ENCODE measurements around the gene RHNO1. TPM values are rescaled to one million over a fixed set of nuclear protein-coding genes. Genes with fewer than 3 reads are reported as not detected.

The RHNO1 gene
- total and polyA plus RNA-seq, 2 donors (not counting 1 experiment from before 2014, with no cell fraction given), result 29.7 to 33.2 TPM

DNA sequence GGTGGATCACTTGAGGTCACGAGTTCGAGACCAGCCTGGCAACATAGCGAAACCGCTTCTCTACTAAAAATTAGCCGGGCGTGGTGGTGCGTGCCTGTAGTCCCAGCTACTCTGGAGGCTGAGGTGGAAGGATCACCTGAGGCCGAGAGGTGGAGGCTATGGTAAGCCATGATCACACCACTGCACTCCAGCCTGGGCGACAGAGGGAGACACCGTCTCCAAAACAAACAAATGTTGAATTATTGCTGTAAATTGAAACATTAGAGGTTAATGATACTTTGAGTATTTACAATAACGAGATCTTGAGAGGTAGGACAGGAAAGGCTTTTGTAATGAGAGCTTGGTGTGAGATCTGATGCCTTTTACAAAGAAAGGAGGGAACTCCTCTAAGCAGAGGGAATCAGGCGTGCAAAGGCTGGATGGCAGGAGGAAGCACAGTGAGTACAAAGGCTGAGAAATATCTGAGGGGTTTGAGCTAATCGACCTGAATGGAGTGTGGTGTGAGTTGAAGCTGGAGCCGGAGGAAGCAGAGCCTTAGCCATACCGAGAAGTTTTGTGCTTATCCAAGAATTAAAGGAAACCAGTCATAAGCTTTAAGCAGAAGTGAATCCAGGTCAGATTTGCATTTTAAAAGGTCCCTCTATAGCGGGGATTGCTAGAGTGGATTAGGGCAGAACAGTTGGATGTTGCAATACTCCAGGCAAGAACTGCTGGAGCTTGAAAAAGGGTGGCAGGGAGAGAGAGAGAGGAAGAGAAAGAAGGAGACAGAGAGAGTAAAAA, 1.1 kb downstream of the RHNO1 start:
- peak; percentile 27 to 72 for DNase-seq (ENCODE audit: low read depth in 2 of 2)
- Histone ChIP-seq H2AFZ (ENCODE audit: low read length) (peak overlapping the region; percentile 11), H3K4me2 (ENCODE audit: extremely low read depth, insufficient read depth, low read length) (peak overlapping the region; percentile 98), H3K9ac (ENCODE audit: insufficient read depth, low read length) (peak overlapping the region; percentile 95), H3K27me3 (ENCODE audit: control insufficient read depth, insufficient read depth, low read length) (no peaks in the 10 kb centered on the region), H3K9me3 (ENCODE audit: control insufficient read depth, insufficient read depth, low read depth, low read length) (no peaks in the 10 kb centered on the region), H3K36me3 (ENCODE audit: control insufficient read depth, insufficient read depth, low read length) (no peaks in the 10 kb centered on the region), H3K27ac (ENCODE audit: insufficient read depth, low read length) (peak overlapping the region; percentile 98), H3K4me1 (ENCODE audit: control insufficient read depth, extremely low read depth, insufficient read depth, low read length) (peaks cover 6% of the 10 kb centered on the region), H4K20me1 (ENCODE audit: control insufficient read depth, extremely low read depth, insufficient read depth, low read length) (no peaks in the 10 kb centered on the region), H3K79me2 (ENCODE audit: control insufficient read depth, insufficient read depth, low read length) (peaks cover 58% of the 10 kb centered on the region), H3K4me3 (replicated peaks in 1 of 4; ENCODE audit: control extremely low read depth in 1 of 4, insufficient read depth in 1 of 4, low read depth in 3 of 4, low read length in 4 of 4) (peak overlapping the region; percentile 76 to 95 (median 90))
- TF ChIP-seq, protein P1, sequence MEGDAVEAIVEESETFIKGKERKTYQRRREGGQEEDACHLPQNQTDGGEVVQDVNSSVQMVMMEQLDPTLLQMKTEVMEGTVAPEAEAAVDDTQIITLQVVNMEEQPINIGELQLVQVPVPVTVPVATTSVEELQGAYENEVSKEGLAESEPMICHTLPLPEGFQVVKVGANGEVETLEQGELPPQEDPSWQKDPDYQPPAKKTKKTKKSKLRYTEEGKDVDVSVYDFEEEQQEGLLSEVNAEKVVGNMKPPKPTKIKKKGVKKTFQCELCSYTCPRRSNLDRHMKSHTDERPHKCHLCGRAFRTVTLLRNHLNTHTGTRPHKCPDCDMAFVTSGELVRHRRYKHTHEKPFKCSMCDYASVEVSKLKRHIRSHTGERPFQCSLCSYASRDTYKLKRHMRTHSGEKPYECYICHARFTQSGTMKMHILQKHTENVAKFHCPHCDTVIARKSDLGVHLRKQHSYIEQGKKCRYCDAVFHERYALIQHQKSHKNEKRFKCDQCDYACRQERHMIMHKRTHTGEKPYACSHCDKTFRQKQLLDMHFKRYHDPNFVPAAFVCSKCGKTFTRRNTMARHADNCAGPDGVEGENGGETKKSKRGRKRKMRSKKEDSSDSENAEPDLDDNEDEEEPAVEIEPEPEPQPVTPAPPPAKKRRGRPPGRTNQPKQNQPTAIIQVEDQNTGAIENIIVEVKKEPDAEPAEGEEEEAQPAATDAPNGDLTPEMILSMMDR (conservative IDR thresholded peaks at IDR 0.05 in 1 of 2, IDR thresholded peaks at IDR 0.05 in 1 of 2; ENCODE audit: low read depth in 1 of 2, low read length in 2 of 2), result peak in 1 of 2 donors; percentile 15
- no peak for TF ChIP-seq EZH2 (IDR thresholded peaks at IDR 0.05; ENCODE audit: low read length, missing control alignments)

DNA sequence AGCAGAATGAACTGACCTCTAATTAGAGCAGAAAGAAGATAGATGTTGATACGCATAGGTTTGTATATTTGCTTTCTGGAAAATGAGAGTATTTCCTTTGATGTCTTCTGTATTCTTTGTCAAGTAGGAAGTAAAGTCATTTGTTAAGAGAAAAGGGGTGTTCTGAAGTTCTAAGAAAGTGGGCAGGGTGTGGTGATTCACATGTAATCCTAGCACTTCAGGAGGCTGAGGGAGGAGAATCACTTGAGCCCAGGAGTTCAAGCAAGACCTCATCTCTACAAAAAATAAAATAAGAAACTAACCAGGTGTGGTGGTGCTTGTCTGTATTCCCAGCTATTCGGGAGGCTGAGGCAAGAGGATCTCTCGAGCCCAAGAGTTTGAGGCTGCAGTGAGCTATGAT, 2.8 kb downstream of the RHNO1 start:
- peaks cover 6% of the 10 kb centered on the region for H3K4me1 ChIP-seq (ENCODE audit: control insufficient read depth, extremely low read depth, insufficient read depth, low read length)
- H3K4me3 ChIP-seq (replicated peaks in 1 of 4; ENCODE audit: control extremely low read depth in 1 of 4, insufficient read depth in 1 of 4, low read depth in 3 of 4, low read length in 4 of 4), result no peak overlapping the region
- H3K27me3 ChIP-seq (ENCODE audit: control insufficient read depth, insufficient read depth, low read length), result no peaks in the 10 kb centered on the region
- TF ChIP-seq EZH2 (IDR thresholded peaks at IDR 0.05; ENCODE audit: low read length, missing control alignments), result no peak
- TF ChIP-seq, protein P1 (conservative IDR thresholded peaks at IDR 0.05 in 1 of 2, IDR thresholded peaks at IDR 0.05 in 1 of 2; ENCODE audit: low read depth in 1 of 2, low read length in 2 of 2), result no peak
- H3K36me3 ChIP-seq (ENCODE audit: control insufficient read depth, insufficient read depth, low read length), result no peaks in the 10 kb centered on the region
- H2AFZ ChIP-seq (ENCODE audit: low read length), result no peak overlapping the region
- H3K27ac ChIP-seq (ENCODE audit: insufficient read depth, low read length), result no peak overlapping the region
- H3K4me2 ChIP-seq (ENCODE audit: extremely low read depth, insufficient read depth, low read length), result no peak overlapping the region
- peaks cover 49% of the 10 kb centered on the region for H3K79me2 ChIP-seq (ENCODE audit: control insufficient read depth, insufficient read depth, low read length)
- no peak overlapping the region for H3K9ac ChIP-seq (ENCODE audit: insufficient read depth, low read length)
- no peak for DNase-seq (ENCODE audit: low read depth in 2 of 2)
- H4K20me1 ChIP-seq (ENCODE audit: control insufficient read depth, extremely low read depth, insufficient read depth, low read length), result no peaks in the 10 kb centered on the region
- no peaks in the 10 kb centered on the region for H3K9me3 ChIP-seq (ENCODE audit: control insufficient read depth, insufficient read depth, low read depth, low read length)

DNA sequence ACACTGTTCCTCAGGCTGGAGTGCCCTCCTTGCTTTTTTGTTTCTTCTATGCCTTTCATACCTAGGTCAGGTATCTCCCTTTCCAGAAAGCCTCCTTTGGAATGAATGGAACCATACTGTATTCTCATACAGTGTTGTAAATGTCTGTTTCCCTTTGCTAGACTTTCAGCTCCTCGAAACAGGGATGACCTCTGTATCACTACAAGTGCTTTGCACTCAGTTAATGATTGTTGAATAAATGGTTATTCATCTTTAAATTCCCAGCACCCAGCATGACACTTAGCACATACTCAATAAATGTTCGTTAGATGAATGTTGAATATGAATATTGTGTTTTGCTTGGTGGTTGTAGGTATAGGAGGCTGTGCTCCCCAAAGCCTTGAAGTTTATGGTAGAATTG, 7.8 kb downstream of the RHNO1 start:
- no peaks in the 10 kb centered on the region for H3K9me3 ChIP-seq (ENCODE audit: control insufficient read depth, insufficient read depth, low read depth, low read length)

More for the DNA sequence above, 7.8 kb downstream of the RHNO1 start:
- Histone ChIP-seq H3K4me3 (replicated peaks in 1 of 4; ENCODE audit: control extremely low read depth in 1 of 4, insufficient read depth in 1 of 4, low read depth in 3 of 4, low read length in 4 of 4) (no peak overlapping the region), H3K27me3 (ENCODE audit: control insufficient read depth, insufficient read depth, low read length) (no peaks in the 10 kb centered on the region), H3K4me2 (ENCODE audit: extremely low read depth, insufficient read depth, low read length) (no peak overlapping the region), H4K20me1 (ENCODE audit: control insufficient read depth, extremely low read depth, insufficient read depth, low read length) (no peaks in the 10 kb centered on the region), H3K36me3 (ENCODE audit: control insufficient read depth, insufficient read depth, low read length) (no peaks in the 10 kb centered on the region), H3K9ac (ENCODE audit: insufficient read depth, low read length) (no peak overlapping the region), H3K4me1 (ENCODE audit: control insufficient read depth, extremely low read depth, insufficient read depth, low read length) (no peaks in the 10 kb centered on the region), H3K27ac (ENCODE audit: insufficient read depth, low read length) (no peak overlapping the region), H2AFZ (ENCODE audit: low read length) (no peak overlapping the region), H3K79me2 (ENCODE audit: control insufficient read depth, insufficient read depth, low read length) (peaks cover 13% of the 10 kb centered on the region)
- no peak for DNase-seq (ENCODE audit: low read depth in 2 of 2)
- TF ChIP-seq, protein P1 (conservative IDR thresholded peaks at IDR 0.05 in 1 of 2, IDR thresholded peaks at IDR 0.05 in 1 of 2; ENCODE audit: low read depth in 1 of 2, low read length in 2 of 2), result no peak
- TF ChIP-seq EZH2 (IDR thresholded peaks at IDR 0.05; ENCODE audit: low read length, missing control alignments), result no peak
